Stimulated activated naive CD4-positive, alpha-beta T cell treated with Interleukin-2 at 50 U/mL for 16 hours (primary cell): ENCODE measurements around the gene SOCS4.
"Not testable (repeated sequence)": the region's sequence is repeated elsewhere in the genome, so short reads cannot be mapped to it uniquely, and the experiment has no call there.

Experiments
- DNase-seq: peaks from one replicate; lab custom pipeline; 2025; lab: John Stamatoyannopoulos, UW

SOCS4 gene

DNA sequence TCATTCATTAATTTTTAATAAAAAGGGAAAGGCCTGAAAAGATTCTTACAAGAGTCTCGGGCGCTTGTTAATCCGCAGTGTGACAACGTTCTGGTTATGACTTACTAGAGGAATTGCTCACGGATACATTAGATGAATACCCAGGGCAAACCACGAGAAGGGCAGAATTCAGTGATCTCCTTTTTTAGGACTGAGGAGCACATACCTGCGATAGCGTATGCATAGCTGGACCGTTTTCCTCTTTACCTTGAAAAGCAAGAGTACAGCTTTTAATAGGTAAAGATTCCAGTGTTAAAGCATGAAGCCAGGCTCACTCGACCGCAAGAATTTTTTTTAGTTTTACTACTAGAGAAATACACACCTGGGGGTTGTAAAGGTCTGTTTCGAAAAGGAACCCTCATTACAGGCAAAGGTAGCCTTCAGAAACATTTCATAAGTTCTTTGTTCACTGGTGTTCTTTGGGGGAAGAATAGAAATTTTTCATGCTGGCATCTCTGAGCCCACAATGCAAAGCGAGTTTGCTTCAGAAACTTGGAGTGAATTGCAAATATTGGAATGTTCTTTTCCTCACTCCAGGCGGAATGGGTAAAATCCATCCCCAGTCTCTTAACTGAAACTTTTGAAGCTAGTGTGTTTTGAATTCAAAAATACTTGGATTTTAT is 25.4 kb downstream of the SOCS4 start:
- no peak for DNase-seq

DNA sequence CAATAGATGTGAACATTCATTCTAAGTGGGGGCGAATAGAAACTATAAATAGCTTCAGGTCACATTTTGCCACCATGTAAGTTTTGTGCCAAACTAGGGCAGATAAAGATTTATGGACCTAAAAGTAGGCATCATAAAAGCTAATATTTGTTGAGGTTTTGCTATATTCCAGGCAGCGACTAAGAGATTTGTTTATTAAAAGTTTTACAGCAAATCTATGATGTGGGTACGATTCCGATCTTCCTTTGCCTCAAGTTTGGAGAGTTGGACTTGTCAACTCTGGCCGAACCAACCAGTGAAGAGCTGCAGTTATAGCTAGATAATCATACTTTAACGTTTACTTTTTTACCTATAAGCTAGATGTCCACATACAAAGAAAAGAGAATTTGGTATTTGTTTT is 26.0 kb downstream of the SOCS4 start:
- DNase-seq: no peak

DNA sequence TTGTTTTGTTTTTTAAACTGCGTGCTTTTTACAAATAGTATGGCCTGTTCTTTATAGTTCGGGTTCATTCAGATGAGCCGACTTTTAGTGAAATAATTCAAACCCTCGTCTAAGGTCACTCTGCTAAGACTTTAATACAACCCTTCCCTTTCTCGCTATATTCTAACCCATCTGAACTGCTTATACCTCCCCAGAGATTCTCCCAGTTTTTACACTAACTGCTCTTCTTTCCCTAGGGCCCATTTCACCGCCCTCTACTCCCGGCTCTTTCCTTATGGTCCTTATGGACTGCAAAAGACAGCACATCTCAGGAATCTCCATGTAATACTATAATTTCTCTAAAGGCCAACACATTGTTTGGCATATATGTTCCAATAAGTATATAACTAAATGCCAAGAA is 26.5 kb downstream of the SOCS4 start:
- no peak for DNase-seq

DNA sequence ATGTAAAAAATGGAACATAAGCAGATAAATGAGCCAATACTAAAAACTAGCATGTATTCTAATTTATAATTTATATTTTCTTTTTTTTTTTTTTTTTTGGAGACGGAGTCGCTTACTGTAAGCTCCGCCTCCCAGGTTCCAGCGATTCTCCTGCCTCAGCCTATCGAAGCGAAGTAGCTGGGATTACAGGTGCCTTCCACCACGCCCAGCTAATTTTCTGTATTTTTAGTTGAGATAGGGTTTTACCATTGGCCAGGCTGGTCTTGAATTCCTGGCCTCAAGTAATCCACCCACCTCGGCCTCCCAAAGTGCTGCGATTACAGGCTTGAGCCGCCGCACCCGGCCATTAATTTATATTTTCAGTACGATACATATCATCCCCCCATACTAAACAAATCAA is 27.1 kb downstream of the SOCS4 start:
- DNase-seq: no peak

DNA sequence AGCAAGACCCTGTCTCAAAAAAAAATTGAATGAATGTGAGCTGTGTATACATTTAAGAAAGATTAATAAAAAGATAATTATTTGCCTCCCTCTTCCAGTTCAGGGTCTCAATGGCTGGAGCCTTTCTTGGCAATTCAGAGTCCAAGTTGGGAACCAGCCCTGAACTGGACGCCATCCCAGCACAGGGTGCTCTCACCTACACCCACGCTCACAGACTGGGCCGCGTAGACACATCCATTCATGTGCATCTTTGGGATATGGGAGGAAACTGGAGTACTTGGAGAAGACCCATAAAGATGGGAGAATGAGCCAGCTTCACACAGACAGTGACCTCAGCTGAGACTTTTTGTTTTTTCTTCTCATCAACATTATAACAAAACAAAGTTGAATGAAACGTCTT is 30.9 kb downstream of the SOCS4 start:
- no peak for DNase-seq

DNA sequence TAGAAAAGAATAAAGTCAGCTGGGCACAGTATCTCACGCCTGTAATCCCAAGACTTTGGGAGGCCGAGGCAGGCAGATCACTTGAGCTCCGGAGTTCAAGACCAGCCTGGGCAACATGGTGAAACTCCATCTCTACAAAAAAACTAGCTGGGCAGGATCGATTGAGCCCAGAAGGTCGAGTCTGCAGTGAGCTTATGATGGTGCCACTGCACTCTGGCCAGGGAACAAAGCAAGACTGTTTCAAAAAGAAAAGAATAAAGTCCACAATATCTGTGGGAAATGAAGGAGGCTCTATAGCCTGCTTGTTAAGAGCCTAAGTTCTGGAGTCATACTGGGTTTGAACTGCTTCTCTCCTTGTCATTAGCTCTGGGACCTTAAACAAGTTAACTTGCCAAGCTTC is 32.3 kb downstream of the SOCS4 start:
- DNase-seq: no peak

DNA sequence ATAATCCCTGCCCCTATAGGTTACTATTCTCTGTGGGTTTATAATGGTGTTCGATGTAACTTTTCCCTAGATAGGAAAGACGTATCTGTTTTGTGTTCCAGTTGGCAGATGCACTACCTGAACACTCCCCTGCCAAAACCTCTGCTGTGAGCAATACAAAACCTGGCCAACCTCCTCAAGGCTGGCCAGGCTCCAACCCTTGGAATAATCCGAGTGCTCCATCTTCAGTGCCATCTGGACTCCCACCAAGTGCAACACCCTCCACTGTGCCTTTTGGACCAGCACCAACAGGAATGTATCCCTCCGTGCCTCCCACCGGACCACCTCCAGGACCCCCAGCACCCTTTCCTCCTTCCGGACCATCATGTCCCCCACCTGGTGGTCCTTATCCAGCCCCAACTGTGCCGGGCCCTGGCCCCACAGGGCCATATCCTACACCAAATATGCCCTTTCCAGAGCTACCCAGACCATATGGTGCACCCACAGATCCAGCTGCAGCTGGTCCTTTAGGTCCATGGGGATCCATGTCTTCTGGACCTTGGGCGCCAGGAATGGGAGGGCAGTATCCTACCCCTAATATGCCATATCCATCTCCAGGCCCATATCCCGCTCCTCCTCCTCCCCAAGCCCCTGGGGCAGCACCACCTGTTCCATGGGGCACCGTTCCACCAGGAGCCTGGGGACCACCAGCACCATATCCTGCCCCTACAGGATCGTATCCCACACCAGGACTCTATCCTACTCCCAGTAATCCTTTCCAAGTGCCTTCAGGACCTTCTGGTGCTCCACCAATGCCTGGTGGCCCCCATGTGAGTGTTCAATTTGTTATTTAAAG is 35.7 kb downstream of the SOCS4 start:
- no peak for DNase-seq

DNA sequence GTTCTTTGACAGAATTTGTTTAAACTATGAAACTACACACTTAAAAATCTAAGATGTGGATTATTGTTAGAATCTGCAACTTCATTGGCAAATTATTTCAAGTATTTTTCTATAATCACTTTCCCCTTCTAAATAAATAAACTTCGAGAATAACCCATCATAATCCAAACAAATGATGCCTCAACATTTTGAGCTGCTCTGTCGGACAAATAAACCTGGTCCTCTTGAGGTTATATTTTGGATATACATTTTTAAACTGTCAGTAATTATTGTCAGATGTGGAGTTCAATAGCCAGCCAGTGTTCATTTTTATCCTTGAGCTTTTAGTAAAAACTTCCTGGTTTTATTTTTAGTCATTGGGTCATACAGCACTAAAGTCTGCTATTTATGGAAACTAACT is 37.9 kb downstream of the SOCS4 start:
- DNase-seq: not testable (repeated sequence)

DNA sequence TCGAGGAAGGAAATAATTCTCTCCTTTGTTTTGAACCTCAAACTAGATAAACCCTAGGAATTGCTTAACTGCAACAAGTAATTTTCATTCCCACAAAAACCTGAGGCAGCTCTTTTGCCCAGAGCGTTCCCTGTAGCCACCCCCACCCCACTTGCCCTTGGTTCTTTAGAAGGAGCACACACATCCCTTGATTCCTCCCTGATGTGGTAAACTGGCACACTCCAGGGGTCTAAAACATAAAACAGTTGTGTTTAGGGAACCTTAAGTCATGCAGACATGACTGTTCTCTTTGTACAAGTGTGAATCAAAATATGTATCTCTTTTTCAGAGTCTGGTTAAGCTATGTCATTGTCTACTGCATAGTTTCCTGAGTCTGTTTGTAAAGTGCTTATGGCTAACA is 38.4 kb downstream of the SOCS4 start:
- DNase-seq: no peak

DNA sequence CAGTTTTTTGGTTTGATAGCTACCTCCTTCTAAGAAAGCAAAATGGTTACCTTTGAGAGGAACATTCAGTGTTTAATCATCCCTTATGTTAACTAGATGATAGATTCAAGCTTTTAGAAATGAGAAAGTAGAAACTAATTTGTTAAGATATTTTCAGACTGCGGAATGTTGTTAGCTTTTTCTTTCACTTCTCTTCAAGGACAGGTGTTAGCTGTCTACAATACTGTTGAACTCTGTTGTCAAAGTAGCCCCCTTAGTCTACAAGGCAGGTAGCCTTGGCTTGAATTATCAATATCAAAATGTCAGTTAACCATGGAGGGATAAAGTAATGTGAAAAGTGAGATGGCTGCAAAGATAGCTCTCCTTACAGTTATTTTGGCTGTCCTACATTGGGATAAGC is 39.2 kb downstream of the SOCS4 start:
- DNase-seq: no peak

DNA sequence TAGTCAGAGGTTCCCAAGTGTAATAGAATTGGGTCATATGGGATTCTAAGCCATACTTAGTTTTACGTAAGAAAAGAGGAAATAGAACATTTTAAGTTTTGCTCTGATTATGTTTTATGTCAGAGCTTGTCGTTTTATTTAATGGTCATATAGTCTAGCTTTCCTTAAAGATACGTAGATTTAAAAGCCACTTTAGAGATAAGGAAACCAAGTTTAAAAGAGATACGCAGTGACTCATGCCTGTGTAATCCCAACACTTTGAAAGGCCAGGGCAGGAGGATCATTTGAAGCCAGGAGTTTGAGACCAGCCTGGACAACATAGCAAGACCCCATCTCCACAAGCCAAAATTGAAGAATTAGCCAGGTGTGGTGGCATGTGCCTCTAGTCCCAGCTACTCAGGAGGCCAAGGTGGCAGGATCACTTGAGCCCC is 44.0 kb downstream of the SOCS4 start:
- DNase-seq: no peak

DNA sequence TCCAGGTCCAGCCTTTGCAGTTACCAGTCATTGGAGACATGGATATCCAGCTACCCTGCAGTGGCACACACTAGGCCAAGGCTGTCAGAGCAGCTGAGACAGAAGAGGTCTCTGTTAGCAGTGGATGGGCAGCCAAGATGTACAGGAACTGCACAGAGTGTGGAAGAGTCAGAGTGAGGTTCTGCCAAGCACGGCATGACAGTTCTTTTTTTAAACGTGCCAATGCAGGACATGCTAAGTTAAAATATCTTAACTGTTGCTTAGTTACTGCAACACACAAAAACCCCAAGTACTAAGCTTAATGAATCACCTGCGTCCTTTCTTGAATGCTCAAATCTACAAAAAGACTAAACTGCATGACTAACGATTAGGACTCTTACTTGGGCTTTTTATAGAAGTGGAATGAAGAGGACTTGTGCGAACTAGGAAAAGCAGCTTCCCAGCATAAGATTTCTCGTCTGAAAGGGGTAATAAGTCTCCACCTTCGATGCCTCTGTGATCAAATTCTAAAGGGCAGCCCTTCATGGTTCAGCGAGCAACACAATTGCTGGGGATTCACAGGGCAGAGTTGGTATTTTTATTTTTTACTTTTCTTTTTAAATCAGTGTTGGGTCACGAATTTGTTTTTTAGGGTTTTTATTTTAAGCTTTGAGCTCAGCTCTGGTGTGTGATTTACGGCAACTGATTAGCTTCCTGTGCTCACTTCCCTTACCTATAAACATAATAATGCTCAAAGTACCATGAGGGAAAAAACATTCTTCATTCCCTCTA is 45.0 kb downstream of the SOCS4 start:
- DNase-seq: peak; percentile 19

DNA sequence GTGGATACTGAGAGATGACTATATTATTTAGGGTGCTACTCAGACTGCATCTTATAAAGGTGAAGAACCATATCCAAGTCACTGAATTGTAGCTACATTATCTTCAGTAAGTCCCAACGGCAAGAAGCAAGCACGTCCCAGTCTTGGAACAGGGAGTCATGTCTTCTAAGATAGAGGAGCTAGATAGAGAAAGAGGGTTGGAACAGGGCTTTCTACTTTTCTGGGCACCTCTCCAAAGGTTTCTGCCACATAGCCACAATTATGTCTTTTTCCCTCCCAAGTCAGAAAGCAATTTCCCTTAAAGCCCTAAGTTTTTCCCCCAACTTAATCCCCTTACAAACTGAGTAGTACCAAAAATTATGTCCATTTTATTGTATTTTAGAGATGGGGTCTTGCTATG is 46.8 kb downstream of the SOCS4 start:
- DNase-seq: no peak

DNA sequence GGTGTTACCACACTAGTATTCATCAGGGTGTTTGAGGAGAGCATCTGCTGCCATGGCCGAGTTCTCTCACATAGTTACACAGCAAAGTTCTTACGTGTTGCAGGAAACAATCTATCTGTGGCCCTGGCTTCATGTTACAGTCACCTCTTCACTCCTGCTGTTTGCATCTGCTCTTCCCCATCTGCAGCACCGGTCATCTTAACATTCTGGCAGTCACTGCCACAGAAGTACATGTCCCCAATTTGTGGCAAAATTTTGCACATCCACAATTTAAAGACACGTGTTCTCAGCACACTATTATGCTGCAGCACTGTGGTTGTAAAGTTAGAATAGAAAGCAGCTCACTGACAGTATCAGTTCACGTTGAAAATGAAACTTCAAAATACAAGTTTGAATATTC is 47.6 kb downstream of the SOCS4 start:
- DNase-seq: no peak

DNA sequence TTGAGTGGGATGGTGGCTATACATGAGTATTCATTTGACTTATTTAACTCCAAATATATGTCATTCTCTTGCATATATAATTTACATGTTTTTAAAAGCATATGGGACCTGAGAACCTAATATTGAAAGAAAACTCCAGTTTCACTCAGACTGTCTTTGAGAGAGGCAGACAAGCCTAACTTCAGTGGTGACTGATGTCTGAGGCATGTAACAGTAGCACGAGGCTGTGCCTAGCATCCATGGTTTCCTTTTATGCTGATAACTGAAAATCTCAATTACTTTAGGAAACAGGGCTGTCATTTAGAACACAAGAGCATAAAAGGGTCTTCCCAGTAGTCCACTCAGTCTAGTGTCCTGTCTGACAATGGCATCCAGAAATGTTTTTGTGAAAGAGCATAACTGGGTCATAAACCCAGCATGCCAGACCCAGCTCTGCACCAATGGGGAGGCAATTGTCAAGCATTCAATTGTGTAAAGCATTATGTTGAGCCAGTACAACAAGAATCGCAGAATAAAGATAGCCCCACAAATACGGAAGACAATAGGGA is 48.7 kb downstream of the SOCS4 start:
- no peak for DNase-seq

DNA sequence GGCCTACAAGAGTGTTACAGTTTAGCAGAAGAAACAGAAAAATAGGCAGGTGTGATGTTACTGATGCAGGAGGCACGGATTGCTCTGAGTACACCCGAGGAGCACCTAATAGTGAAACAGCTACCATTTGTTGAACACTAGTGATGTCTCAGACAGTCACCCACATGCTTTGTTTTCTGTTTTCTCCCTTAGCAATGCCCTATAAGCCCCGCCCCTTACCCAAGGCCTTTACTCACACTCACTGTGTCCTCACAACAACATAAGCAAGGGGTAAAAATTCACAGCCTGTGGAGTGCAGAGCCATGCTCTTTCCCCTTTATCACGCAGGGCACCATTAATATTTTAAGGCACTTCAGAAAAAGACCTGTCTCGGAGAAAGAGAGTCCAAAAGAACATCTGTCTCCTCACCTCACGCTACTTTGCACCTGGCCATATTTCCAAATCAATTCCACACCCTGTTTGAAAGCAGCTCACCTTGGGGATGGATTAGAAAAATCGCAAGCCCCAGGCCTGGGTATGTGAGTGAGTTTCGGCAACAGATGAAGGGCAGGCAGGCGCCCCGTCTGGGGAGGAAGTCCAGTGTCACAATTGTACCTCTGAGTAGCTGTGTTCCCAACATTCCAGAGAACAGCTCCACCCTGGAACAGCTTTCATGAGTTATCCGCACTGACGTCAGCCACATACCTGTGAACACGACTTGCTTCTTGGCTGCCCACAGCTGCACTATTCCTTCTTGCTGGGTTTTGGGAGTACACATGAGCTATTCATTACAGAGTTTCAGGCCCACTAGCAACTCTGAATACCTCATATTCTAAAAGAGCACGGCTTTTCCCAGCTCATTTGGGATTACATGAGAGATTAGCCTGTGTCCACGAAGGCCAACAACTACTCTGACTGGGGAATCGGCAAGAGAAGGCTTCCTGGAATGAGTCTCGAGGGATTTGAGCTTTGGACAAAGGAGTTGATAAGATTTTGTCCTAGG is 50.4 kb downstream of the SOCS4 start:
- DNase-seq: no peak

DNA sequence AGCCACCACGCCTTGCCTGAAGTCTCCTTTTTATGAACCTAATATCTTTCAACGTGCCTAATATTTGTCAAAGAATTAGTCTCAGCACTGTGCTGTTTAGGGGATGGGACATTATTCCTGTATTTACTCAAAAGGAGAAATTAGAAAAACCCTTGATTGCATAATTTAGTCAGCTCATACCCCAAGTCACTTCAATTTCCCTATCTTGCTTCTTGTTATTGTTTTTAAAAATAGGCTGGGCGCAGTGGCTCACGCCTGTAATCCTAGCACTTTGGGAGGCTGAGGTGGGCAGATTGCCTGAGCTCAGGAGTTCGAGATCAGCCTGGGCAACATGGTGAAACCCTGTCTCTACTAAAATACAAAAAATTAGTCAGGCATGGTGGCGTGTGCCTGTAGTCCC is 52.9 kb downstream of the SOCS4 start:
- DNase-seq: not testable (repeated sequence)

DNA sequence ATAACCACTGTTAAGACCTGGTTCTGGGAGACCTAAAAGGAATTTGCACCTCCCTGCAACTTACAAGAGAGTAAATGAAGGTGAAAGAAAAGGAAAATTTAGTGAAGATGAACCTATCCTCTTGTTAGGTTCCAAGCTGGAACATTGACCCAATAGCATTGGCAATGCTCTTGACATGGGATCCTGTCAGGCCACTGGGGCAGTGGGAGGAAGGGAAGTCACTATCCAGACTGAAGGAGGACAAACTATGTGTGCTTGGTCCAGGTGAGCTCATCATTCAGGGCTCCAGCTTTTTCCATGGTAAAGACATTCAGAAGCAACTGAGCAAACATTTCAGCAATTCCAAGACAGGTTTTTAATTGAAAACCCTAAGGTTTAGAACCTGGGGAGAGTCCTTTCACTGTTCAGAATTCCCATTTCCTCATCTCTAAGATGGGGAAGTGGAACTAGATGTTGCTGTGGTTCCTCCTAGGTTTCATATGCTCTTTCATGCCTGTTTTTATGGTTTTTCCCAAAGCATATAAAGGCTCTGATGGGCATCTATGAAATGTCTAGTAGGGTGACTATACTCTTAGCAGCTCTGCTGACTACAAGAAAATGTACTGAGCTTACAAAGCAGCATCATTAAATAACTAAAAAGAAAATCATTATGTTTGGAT is 57.5 kb downstream of the SOCS4 start:
- DNase-seq: no peak

DNA sequence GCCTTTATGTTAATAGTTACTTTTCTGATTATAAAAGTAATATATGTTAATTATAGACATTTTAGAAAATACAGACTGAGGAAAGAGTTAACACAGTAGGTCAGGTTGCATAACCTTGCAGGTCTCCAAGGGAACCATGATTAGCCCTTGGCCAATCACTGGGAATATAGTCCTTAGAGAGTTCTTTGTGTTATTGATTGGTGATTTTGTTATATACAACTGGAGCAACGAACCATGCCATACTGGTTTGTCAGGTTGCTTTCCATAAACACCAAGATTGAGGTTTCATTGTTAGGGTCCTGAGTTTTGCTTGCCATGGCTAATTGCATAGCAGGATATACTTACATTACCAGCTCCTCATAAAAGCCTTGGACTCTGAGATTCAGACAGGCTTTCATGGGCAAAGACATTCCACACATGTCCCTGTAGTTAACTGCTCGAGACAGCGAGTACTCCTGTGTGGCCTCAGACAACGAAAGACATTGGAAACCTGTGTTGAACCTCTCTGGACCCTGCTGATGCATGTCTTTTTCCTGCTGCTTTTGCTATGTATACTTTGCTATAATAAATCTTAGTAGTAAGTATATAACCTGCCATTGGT is 58.1 kb downstream of the SOCS4 start:
- DNase-seq: no peak

DNA sequence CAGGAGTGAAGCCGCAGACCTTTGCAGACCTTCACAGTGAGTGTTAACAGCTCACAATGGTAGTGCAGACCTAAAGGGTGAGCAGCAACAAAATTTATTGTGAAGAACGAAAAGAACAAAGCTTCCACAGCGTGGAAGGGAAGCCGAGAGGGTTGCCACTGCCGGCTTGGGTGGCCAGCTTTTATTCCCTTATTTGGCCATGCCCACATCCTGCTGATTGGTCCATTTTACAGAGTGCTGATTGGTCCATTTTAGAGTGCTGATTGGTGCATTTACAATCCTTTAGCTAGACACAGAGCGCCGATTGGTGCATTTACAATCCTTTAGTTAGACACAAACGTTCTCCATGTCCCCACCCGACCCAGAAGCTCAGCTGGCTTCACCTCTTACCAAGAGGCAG is 59.9 kb downstream of the SOCS4 start:
- DNase-seq: no peak
